Uterus (tissue), 2 donors: Measurements from ENCODE around the gene BNC2.

Source experiments
- CTCF ChIP-seq, 4 experiments: fragments of 200-600 bp in 2 of 4; fragments of 450-650 bp in 2 of 4; sonication (generic) in 2 of 4; IDR thresholded peaks; one replicate each; pipeline ENCODE4 v1.5.1; 2016 to 2019; ENCODE audit warnings: antibody characterized with exemption in 4 of 4, mild to moderate bottlenecking in 2 of 4, moderate library complexity in 1 of 4
- POLR2A ChIP-seq, 2 donors: fragments of 450-650 bp; IDR thresholded peaks; one replicate each; pipeline ENCODE4 v1.6.1; 2016; ENCODE audit warnings: antibody characterized with exemption in 2 of 2, mild to moderate bottlenecking in 1 of 2, moderate library complexity in 1 of 2

GRCh38 chr9:16782490-16782889, 88.0 kb downstream of the BNC2 start:
- no peak for TF ChIP-seq POLR2A (IDR thresholded peaks at IDR 0.05)
- TF ChIP-seq CTCF (IDR thresholded peaks at IDR 0.05) = no peak
